HEK293 (cell line): ENCODE measurements around the gene CTDNEP1.

Source experiments
- BCL6B ChIP-seq: fragments of 450-650 bp; formaldehyde crosslinking; IDR thresholded peaks from 2 replicates; pipeline ENCODE4 v1.5.1; 2017; ENCODE audit warnings: missing biosample characterization, missing genetic modification characterization
- HOXD13 ChIP-seq: sonication (generic); formaldehyde crosslinking; IDR thresholded peaks from 2 replicates; pipeline ENCODE4 v1.8.0; 2022; ENCODE audit warnings: missing genetic modification reagents, borderline replicate concordance
- INSM2 ChIP-seq: fragments of 450-650 bp; formaldehyde crosslinking; IDR thresholded peaks from 2 replicates; pipeline ENCODE4 v1.5.1; 2016; ENCODE audit warnings: missing biosample characterization, missing genetic modification characterization
- PATZ1 ChIP-seq: fragments of 450-650 bp; formaldehyde crosslinking; IDR thresholded peaks from 2 replicates; pipeline ENCODE4 v1.5.1; 2016; ENCODE audit warnings: missing biosample characterization, missing genetic modification characterization
- PRDM10 ChIP-seq: fragments of 450-650 bp; formaldehyde crosslinking; IDR thresholded peaks from 2 replicates; pipeline ENCODE4 v1.5.1; 2016; ENCODE audit warnings: missing biosample characterization, missing genetic modification characterization
- PRDM2 ChIP-seq: fragments of 450-650 bp; formaldehyde crosslinking; IDR thresholded peaks from 2 replicates; pipeline ENCODE4 v1.5.1; 2016; ENCODE audit warnings: missing biosample characterization, missing genetic modification characterization, borderline replicate concordance
- YY2 ChIP-seq: fragments of 450-650 bp; formaldehyde crosslinking; IDR thresholded peaks from 2 replicates; pipeline ENCODE4 v1.5.1; 2016; ENCODE audit warnings: missing biosample characterization, missing genetic modification characterization
- ZBTB44 ChIP-seq: fragments of 450-650 bp; IDR thresholded peaks from 2 replicates; pipeline ENCODE4 v1.5.1; 2018; ENCODE audit warnings: missing biosample characterization, mild to moderate bottlenecking, missing genetic modification characterization
- ZFP69B ChIP-seq: fragments of 450-650 bp; formaldehyde crosslinking; IDR thresholded peaks from 2 replicates; pipeline ENCODE4 v1.5.1; 2016; ENCODE audit warnings: missing biosample characterization, missing genetic modification characterization
- ZNF10 ChIP-seq: fragments of 450-650 bp; formaldehyde crosslinking; IDR thresholded peaks from 2 replicates; pipeline ENCODE4 v1.5.1; 2017; ENCODE audit warnings: missing biosample characterization, missing genetic modification characterization
- ZNF114 ChIP-seq: fragments of 450-650 bp; formaldehyde crosslinking; IDR thresholded peaks from 2 replicates; pipeline ENCODE4 v1.5.0; 2017; ENCODE audit warnings: missing biosample characterization, missing genetic modification characterization
- ZNF19 ChIP-seq: fragments of 450-650 bp; formaldehyde crosslinking; IDR thresholded peaks from 2 replicates; pipeline ENCODE4; 2016; ENCODE audit warnings: missing biosample characterization, missing genetic modification characterization, low read depth
- ZNF239 ChIP-seq: fragments of 450-650 bp; formaldehyde crosslinking; IDR thresholded peaks from 2 replicates; pipeline ENCODE4 v1.5.1; 2016; ENCODE audit warnings: missing biosample characterization, missing genetic modification characterization
- ZNF341 ChIP-seq: fragments of 450-650 bp; formaldehyde crosslinking; IDR thresholded peaks from 2 replicates; pipeline ENCODE4; 2016; ENCODE audit warnings: low read depth, missing biosample characterization, missing genetic modification characterization
- ZNF394 ChIP-seq: fragments of 450-650 bp; formaldehyde crosslinking; IDR thresholded peaks from 2 replicates; pipeline ENCODE4 v1.5.1; 2016; ENCODE audit warnings: missing biosample characterization, missing genetic modification characterization, mild to moderate bottlenecking, moderate library complexity, borderline replicate concordance
- ZNF521 ChIP-seq: fragments of 450-650 bp; formaldehyde crosslinking; IDR thresholded peaks from 2 replicates; pipeline ENCODE4 v1.5.1; 2017; ENCODE audit warnings: missing biosample characterization, mild to moderate bottlenecking, missing genetic modification characterization
- ZNF549 ChIP-seq: fragments of 450-650 bp; IDR thresholded peaks from 2 replicates; pipeline ENCODE4 v1.5.1; 2018; ENCODE audit warnings: missing biosample characterization, missing genetic modification characterization, mild to moderate bottlenecking, inconsistent platforms, moderate library complexity
- ZNF600 ChIP-seq: fragments of 450-650 bp; formaldehyde crosslinking; IDR thresholded peaks from 2 replicates; pipeline ENCODE4 v1.5.1; 2016; ENCODE audit warnings: missing biosample characterization, missing genetic modification characterization

CTDNEP1 gene

GRCh38 chr17:7242717-7243452 is 8.6 kb downstream of the CTDNEP1 start (continued):
- no peak; the same call in none of the 2 replicates for TF ChIP-seq ZNF19
- TF ChIP-seq BCL6B: no peak
- peak; percentile 80 for TF ChIP-seq ZNF394 (tag by site-specific recombination)
- no peak for TF ChIP-seq ZNF549 (tag by site-specific recombination)
- 0 out of 2 replicates have a peak, but pooled peaks have one; percentile 62 for TF ChIP-seq ZNF239 (tag by site-specific recombination)
- TF ChIP-seq ZNF114: no peak
- no peak for TF ChIP-seq HOXD13 (CRISPR knock-in tag)
- TF ChIP-seq ZBTB44 (tag by site-specific recombination): no peak; the same call in 1 of the 2 replicates
- no peak for TF ChIP-seq ZNF521 (tag by site-specific recombination)
- TF ChIP-seq PRDM10 (tag by site-specific recombination): peak; percentile 61; the same call in 1 of the 2 replicates
- peak; percentile 86 for TF ChIP-seq ZFP69B (tag by site-specific recombination)
- TF ChIP-seq YY2 (tag by site-specific recombination): peak; percentile 86
- TF ChIP-seq PRDM2 (tag by site-specific recombination): no peak
- peak; percentile 97 for TF ChIP-seq PATZ1
- peak; percentile 78 for TF ChIP-seq ZNF341
- TF ChIP-seq ZNF600 (tag by site-specific recombination): peak; percentile 99
- peak; percentile 97 for TF ChIP-seq INSM2
- TF ChIP-seq ZNF10 (tag by site-specific recombination): 0 out of 2 replicates have a peak, but pooled peaks have one; percentile 43
